Osteoblast (primary cell): ENCODE data around the gene MAU2. TPM values are rescaled to one million over a fixed set of nuclear protein-coding genes. Genes with fewer than 3 reads are reported as not detected.
A peak's percentile ranks its signal among the peaks of the same experiment; 100 is the strongest.

Source experiments
- DNase-seq: peaks from one replicate; pipeline ENCODE4 v3.0.0; 2011; ENCODE audit warnings: low spot score, mixed read lengths; ENCODE audit not compliant: insufficient read length; ENCODE audit errors: missing footprints
- H2AFZ ChIP-seq: 2 replicates; pipeline ENCODE4 v1.6.0; 2011; ENCODE audit warnings: mild to moderate bottlenecking, low read length
- H3K27ac ChIP-seq: 2 replicates; pipeline ENCODE4 v1.5.1; 2011; ENCODE audit warnings: mild to moderate bottlenecking, low read depth, low read length, moderate library complexity
- H3K27me3 ChIP-seq: 2 replicates; pipeline ENCODE4 v1.6.0; 2012; ENCODE audit warnings: mild to moderate bottlenecking, control low read depth, inconsistent platforms, low read length, moderate library complexity; ENCODE audit not compliant: insufficient read depth
- H3K36me3 ChIP-seq: 2 replicates; pipeline ENCODE4 v1.5.1; 2011; ENCODE audit warnings: mild to moderate bottlenecking, low read length, control low read depth, moderate library complexity; ENCODE audit not compliant: insufficient read depth
- H3K4me1 ChIP-seq: 2 replicates; pipeline ENCODE4 v1.5.1; 2011; ENCODE audit warnings: mild to moderate bottlenecking, low read length, control low read depth, moderate library complexity; ENCODE audit not compliant: insufficient read depth
- H3K4me2 ChIP-seq: 2 replicates; pipeline ENCODE4 v1.6.0; 2011; ENCODE audit warnings: mild to moderate bottlenecking, low read length; ENCODE audit not compliant: insufficient read depth
- H3K4me3 ChIP-seq: fragments of 200-600 bp; sonication (generic); 3 replicates; pipeline ENCODE4 v1.5.1; 2012; ENCODE audit warnings: mild to moderate bottlenecking, low read length, inconsistent platforms; ENCODE audit not compliant: insufficient read depth
- H3K79me2 ChIP-seq: 2 replicates; pipeline ENCODE4 v1.6.0; 2012; ENCODE audit warnings: mild to moderate bottlenecking, low read length, control low read depth, inconsistent platforms; ENCODE audit not compliant: insufficient read depth
- H3K9me3 ChIP-seq: 2 replicates; pipeline ENCODE4 v1.5.1; 2011; ENCODE audit warnings: low read depth, low read length, control low read depth
- H4K20me1 ChIP-seq: 2 replicates; pipeline ENCODE4 v1.6.0; 2012; ENCODE audit warnings: mild to moderate bottlenecking, low read length, control low read depth; ENCODE audit not compliant: insufficient read depth
- CTCF ChIP-seq: IDR thresholded peaks from 2 replicates; pipeline ENCODE4 v1.5.1; 2011; ENCODE audit warnings: mild to moderate bottlenecking, low read depth, low read length, moderate library complexity; ENCODE audit errors: extremely low read depth
- total RNA-seq: library from RNA; depleted of rRNA; stranded (reverse); fragments of >200 nt; gene quantifications from 2 replicates; pipeline ENCODE4 v1.2.3, GENCODE V29; 2012

Gene MAU2
- total RNA-seq, 1 donor = 39.1 TPM

GRCh38 chr19:19300613-19301012 is 20.0 kb upstream of the MAU2 start:
- no peak overlapping the region for H3K4me2 ChIP-seq

GRCh38 chr19:19303411-19303810 is 17.2 kb upstream of the MAU2 start:
- Histone ChIP-seq H3K36me3 (peaks cover 47% of the 10 kb centered on the region), H4K20me1 (peaks cover 6% of the 10 kb centered on the region), H3K4me2 (no peak overlapping the region), H2AFZ (no peak overlapping the region), H3K79me2 (no peaks in the 10 kb centered on the region), H3K27me3 (no peaks in the 10 kb centered on the region), H3K4me3 (no peak overlapping the region), H3K27ac (no peak overlapping the region), H3K9me3 (no peaks in the 10 kb centered on the region), H3K4me1 (no peaks in the 10 kb centered on the region)
- TF ChIP-seq CTCF = no peak
- peak; percentile 58 for DNase-seq

More at GRCh38 chr19:19300613-19301012, 20.0 kb upstream of the MAU2 start:
- H3K4me1 ChIP-seq = no peaks in the 10 kb centered on the region
- H3K79me2 ChIP-seq = no peaks in the 10 kb centered on the region
- no peak overlapping the region for H3K27ac ChIP-seq
- no peak for DNase-seq
- no peaks in the 10 kb centered on the region for H3K27me3 ChIP-seq
- no peaks in the 10 kb centered on the region for H3K9me3 ChIP-seq
- no peak overlapping the region for H2AFZ ChIP-seq
- peaks cover 43% of the 10 kb centered on the region for H3K36me3 ChIP-seq
- no peak overlapping the region for H3K4me3 ChIP-seq
- peaks cover 6% of the 10 kb centered on the region for H4K20me1 ChIP-seq
- no peak for TF ChIP-seq CTCF

DNA sequence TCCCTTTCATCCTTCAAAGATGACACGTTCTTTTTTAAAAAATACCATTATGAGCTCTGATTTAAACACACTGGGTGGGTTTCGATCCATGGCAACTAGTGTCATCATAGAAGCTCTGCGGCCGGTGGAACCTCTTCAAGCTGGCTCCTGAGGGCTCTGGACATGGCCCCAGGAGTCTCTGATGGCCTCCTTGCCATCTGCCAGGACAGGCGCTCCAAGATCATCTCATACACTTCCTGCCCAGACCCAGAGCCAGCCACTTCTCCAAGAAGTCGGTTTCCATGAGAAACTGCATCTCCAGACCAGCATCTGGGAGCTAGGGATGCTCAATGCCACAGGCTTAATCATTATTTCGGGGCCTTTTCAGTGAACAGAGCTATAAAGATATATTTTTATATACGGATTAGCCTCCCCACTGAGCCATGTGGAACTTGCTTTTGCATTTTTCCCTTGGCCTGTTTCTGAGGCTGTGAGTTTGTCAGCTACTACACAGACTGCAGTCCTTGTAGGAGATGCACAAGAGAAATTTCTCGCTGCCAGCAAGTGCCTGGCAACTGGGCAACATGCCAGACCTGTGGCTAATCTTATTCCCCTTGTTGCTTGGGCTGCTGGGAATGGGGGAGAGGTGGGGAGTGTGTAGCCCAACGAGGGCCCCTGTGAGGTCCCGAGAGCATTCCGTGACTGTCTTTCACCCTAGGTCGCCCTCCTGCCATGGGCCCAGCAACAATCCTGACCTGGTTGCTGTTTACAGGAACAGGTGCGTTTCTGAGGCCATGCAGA is 16.3 kb upstream of the MAU2 start:
- Histone ChIP-seq H2AFZ (no peak overlapping the region), H3K9me3 (no peaks in the 10 kb centered on the region), H3K36me3 (peaks cover 54% of the 10 kb centered on the region), H3K4me1 (no peaks in the 10 kb centered on the region), H3K79me2 (no peaks in the 10 kb centered on the region), H3K27ac (no peak overlapping the region), H3K4me2 (no peak overlapping the region), H3K27me3 (no peaks in the 10 kb centered on the region), H4K20me1 (peaks cover 6% of the 10 kb centered on the region), H3K4me3 (no peak overlapping the region)
- TF ChIP-seq CTCF = no peak
- DNase-seq = peak; percentile 71

GRCh38 chr19:19305066-19305465 is 15.6 kb upstream of the MAU2 start:
- no peak overlapping the region for H3K4me3 ChIP-seq
- H2AFZ ChIP-seq = no peak overlapping the region
- no peak overlapping the region for H3K27ac ChIP-seq
- DNase-seq = no peak
- no peaks in the 10 kb centered on the region for H3K9me3 ChIP-seq
- no peaks in the 10 kb centered on the region for H3K4me1 ChIP-seq
- peaks cover 54% of the 10 kb centered on the region for H3K36me3 ChIP-seq
- no peaks in the 10 kb centered on the region for H3K79me2 ChIP-seq
- H3K27me3 ChIP-seq = no peaks in the 10 kb centered on the region
- H3K4me2 ChIP-seq = no peak overlapping the region
- peaks cover 8% of the 10 kb centered on the region for H4K20me1 ChIP-seq
- TF ChIP-seq CTCF = no peak
